GM18502 (cell line): ENCODE measurements around the gene CDK10.

Experiments
- ATAC-seq: cut with Tn5 transposase; IDR thresholded peaks from one replicate; pipeline ENCODE4 v1.9.1; 2021; ENCODE audit warnings: mild to moderate bottlenecking; ENCODE audit not compliant: unreplicated experiment, poor library complexity

CDK10 gene

DNA sequence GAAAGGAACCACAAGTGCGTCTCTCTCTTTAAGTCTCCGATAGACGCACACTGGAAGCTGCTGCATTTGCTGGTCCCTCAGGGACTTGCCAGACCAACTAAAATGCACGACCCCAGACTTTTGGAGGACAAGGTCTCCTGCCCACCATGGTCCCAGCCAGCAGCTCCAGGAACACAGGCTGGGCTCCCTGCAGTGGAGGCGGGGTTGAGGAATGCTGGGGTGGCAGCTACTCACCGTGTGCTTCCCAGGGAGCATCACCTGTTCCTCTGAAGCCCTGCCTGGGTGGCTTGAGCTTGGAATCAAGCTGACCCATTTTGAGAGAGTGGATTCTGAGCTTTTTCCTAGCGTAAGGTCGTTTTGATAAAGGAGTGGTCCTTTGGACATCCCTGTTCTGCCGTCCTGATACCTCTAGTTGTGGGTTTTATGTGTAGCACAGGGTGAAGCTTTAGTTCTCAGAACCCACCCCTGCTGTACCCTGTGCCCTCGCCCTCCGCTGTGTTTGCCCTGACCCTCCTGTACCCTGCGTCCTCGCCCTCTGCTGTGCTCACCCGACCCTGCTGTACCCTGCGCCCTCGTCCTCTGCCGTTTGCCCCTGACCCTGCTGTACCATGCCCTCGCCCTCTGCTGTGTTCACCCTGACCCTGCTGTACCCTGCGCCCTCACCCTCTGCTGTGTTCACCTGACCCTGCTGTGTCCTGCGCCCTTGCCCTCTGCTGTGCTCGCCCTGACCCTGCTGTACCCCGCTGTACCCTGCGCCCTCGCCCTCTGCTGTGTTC lies 45.8 kb downstream of the CDK10 start:
- ATAC-seq, result no peak

DNA sequence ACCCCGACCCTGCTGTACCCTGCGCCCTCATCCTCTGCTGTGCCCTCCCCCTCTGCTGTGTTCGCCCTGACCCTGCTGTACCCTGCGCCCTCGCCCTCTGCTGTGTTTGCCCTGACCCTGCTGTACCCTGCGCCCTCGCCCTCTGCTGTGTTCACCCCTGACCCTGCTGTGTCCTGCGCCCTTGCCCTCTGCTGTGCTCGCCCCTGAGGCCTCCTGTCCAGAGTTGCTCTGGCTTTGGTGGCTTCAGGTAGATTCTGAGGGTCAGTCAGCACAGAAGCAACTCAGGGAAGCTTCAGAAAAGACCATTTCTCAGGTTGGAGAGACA lies 46.4 kb downstream of the CDK10 start:
- no peak for ATAC-seq

DNA sequence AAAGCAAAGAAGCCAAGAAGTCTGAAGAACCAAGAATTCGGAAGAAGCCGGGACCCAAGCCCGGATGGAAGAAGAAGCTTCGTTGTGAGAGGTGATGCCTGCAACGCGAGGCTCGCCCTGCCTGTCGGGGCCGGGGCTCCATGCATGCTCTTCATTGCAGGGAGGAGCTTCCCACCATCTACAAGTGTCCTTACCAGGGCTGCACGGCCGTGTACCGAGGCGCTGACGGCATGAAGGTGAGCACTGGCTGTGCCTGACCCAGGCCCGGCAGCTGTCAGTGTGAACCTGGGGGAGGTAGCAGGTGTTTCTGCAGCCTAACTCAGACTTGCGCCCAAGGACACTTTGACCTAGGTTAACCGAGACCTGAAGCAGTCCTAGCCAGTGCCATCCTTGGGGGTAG lies 46.8 kb downstream of the CDK10 start:
- no peak for ATAC-seq

DNA sequence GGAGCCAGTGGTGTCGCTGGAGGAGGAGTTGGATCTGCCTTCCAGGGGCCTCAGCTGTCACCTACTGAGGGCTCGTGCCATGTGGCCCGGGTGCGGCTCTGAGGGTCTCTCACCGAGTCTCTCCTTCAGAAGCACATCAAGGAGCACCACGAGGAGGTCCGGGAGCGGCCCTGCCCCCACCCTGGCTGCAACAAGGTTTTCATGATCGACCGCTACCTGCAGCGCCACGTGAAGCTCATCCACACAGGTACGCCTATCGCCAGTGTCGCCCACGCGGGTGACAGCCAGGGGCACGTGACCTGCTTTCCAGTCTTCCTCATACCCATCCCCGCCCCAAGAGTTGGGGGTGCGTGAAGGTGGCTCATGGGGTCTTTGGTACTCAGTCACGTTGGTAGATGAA lies 47.3 kb downstream of the CDK10 start:
- no peak for ATAC-seq

DNA sequence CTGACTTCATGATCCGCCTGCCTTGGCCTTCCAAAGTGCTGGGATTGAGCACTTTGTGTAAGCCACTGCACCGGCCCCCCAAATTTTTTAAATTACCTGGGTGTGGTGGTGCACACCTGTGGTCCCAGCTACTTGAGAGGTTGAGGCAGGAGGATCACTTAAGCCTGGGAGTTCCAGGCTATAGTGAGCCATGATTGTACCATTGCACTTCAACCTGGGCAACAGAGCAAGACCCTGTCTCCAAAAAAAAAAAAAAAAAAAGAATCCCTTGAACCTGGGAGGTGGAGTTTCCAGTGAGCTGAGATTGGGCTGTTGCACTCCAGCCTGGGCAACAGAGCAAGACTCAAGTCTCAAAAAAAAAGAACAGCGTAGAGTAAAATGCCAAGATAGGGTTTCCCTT lies 50.1 kb downstream of the CDK10 start:
- no peak for ATAC-seq

DNA sequence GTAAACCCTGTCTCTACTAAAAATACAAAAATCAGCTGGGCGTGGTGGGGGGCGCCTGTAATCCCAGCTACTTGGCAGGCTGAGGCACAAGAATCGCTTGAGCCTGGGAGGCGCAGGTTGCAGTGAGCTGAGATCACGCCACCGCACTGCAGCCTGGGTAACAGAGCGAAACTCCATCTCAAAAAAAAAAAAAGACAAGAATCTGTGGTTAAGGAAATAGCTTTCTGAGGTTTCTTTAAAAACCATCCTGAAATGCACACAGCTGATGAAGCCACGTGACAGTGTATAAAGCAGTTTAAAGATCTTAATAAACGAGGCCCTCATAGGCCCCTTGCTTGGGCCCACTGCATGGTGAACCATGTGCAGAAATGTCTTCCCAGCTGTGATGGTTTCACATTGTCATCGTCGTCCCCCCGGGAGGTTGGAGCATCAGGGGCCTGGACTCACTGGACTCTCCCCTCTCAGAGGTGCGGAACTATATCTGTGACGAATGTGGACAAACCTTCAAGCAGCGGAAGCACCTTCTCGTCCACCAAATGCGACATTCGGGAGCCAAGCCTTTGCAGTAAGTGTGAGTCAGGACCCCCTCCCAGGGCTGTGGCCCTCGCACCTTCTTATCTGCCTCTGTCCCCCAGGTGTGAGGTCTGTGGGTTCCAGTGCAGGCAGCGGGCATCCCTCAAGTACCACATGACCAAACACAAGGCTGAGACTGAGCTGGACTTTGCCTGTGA lies 51.0 kb downstream of the CDK10 start:
- no peak for ATAC-seq

DNA sequence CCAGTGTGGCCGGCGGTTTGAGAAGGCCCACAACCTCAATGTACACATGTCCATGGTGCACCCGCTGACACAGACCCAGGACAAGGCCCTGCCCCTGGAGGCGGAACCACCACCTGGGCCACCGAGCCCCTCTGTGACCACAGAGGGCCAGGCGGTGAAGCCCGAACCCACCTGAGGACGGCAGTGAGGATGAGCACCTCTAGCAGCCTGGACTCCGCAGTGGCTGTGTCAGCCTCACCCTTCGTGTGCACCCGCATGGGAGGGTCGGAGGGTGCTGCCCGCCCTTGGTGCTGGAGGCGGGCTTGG lies 51.5 kb downstream of the CDK10 start:
- no peak for ATAC-seq

DNA sequence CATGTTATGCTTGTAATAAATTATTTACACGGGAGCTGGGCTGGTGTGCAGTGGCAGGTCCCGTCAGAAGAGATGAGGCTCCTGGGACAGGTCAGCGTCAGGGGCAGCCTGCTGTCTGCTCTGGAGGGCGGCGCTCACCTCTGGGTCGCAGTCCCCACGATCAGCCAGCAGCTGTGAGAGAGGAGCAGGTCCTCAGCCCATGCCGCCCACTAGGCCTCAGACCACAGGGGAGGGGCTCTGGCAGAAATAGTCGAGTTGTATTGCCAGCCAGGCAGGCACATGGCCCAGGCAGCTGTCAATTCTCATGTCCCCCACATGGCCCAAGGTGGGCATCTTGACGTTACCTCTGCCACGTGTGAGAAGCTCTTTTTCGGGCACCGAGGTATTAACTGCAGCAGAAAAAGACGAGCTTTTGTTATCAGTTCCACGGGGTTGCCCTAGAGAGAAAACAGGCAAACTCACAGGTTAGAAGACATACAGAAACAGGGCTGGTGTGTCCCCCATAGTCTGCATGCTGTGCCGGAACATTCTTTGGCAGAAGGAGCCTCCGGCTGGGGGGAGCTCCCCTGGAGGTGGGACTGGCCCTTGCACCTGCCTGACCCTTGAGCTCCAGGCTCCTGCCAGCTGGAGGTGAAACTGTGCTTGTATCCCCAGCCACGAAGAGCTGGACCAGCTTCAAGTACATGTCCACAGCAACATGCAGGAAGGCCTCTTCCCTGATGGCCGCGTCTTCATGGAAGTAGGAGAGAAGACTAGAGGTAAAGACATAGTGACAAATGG lies 52.2 kb downstream of the CDK10 start:
- no peak for ATAC-seq

DNA sequence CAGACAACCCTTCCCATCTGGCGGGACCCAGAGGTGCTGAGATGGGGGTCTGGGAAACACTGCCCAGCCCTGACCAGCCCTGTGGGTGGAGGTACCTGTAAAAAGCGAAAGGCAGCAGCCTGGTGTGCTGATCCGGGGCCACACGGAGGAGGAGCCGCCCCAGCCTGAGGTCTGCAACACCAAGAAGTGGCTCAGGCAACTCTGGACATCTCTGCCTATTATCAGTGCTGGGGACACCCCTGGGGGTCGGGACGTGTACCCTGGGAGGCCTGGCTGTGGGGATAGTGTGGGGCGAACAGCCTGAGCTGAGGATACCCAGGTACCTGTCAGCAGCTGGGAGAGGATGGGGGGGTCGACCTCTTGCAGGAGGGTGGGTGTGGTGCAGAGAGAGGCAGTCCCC lies 52.9 kb downstream of the CDK10 start:
- no peak for ATAC-seq

DNA sequence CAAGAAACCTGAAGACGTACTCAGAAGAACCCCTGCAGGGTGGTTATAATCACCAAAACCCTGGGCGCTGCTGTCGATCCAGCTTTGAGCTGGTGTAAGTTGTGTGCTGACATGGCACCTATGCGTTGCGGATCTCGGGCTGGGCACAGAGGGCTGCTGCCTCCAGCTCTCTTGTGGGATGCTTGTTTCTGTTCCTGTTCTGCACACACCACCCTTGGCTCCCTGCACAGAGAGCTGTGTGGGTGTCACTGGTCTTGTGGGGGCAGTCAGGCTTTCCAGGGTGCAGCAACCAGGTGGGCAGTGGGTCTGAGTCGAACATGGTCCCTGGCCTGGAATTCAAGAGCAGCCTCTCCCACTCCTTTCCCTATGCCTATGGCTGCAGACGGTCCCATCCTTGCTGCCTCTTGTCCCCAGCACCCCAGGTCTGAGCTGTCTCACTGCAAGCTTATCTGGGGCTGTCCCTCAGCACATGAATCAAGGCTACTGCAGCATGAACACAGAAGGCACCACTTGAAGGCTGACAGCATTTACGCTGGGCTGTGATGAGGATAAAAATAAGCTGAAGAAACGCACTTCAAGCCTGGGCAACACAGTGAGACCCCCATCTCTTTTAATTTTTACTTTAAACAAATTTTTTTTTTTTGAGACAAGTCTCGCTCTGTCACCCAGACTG lies 55.0 kb downstream of the CDK10 start:
- ATAC-seq, result no peak

DNA sequence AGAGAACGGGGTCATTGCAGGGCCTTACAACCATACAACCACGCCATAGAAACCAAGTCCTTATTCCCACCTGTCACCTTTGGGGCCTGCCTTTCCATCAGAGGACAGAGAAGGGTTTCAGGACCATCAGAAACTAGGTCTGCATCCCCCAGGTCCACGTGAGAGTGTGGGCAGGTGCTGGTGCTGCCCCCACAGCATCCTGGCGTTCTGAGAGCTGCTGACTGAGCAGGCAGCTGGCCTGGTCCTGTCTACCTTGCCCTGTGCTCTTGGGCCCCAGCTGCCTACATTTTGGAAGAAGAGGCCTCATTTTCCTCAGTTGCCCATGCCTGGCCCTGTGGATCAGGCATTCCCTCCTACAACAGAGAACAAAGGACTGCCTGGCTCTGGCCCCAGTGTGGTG lies 56.5 kb downstream of the CDK10 start:
- ATAC-seq, result no peak

DNA sequence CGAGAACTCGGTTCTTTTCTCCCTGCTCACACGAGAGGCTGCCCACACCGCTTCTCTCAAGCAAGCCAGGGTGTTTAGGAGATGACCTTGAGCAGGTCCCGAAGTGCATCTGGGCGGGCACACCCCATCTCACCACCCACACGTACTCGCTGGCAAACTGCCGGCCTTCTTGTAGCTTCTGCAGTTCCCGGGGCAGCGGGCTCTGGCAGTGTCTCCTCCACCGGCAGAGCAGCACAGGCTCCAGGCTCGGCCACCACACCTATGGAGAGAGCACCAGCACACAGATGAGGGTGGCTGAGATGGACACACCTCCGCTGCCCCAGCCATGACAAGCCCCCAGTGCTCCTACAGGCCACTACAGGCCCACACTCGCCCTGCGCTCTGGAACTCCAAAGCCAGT lies 58.3 kb downstream of the CDK10 start:
- ATAC-seq, result no peak
